Activated T-cell treated with anti-CD3 and anti-CD28 coated beads for 1 hour (primary cell): ENCODE measurements around the gene TRIM34.
"Not testable (repeated sequence)": the region's sequence is repeated elsewhere in the genome, so short reads cannot be mapped to it uniquely, and the experiment has no call there.

Experiments used
- DNase-seq: peaks from one replicate; pipeline ENCODE4 v3.0.0-alpha.2; 2020; ENCODE audit warnings: low read depth

The TRIM34 gene

DNA sequence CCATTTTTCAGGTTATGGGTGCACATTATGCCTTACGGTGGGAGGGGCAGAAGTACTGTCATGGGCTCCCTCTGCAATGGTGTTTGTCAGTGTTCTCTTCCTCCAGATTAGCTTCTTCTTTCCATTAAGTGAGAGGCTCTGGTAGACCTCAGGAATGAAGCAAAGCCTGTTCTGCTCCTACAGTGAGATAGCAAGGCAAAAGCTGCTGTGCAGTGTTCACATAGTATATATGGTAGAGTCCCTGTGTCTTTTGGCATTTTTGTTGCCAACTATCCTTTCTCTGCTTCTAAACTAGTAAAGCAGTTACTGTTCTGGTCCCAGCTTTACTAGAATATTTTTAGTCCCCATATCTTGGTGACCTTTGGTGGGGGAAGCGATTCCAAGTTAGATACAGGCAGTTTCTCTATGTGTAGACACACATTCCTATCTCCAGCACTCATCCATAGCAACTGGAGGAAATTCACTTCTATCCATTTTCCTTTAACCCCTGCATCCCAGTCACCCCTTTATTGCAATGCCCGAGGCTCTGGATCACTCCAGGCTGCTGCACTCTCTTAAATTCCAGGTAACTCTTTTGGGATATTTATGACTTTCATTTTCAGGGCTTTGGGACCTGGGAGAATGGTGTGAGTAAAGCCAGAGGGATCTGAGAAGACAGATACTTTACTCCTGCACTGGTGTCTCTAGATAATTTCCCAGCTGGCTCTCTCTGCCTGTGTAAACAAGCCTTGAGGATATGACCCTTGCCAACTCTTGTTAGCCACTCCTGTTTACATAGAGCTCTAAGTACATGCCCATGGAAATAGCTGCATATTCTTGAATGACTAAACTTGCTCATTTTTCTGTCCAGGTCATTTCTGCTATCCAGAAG lies 3.9 kb upstream of the TRIM34 start:
- DNase-seq: no peak

DNA sequence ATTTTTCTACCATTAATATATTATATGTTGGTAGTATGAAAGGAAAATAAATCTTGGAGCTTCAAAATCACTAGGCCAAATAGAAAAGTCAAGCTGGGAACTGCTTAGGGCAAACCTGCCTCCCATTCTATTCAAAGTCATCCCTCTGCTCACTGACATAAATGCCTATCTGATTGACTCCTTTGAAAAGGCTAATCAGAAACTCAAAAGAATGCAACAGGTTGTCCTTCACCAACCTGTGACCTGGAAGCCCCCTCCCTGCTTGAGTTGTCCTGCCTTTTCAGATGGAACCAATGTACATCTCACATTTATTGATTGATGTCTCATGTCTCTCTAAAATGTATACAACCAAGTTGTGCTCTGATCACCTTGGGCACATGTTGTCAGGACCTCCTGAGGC lies 3.2 kb upstream of the TRIM34 start:
- no peak for DNase-seq

DNA sequence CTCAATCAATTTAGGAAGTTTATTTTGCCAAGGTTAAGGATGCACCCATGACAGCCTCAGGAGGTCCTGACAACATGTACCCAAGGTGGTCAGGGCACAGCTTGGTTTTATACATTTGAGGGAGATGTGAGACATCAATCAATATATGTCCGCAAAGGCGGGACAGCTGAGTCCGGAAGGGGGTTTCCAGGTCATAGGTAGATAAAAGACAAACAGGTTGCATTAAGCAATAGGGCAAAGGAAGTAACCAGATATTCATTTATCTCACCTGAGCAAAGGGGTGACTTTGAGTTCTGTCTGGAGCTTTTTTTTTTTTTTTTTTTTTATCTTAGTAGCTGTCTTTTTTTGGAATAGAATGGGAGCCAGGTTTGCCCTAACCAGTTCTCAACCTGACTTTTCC lies 2.0 kb upstream of the TRIM34 start:
- DNase-seq: no peak

DNA sequence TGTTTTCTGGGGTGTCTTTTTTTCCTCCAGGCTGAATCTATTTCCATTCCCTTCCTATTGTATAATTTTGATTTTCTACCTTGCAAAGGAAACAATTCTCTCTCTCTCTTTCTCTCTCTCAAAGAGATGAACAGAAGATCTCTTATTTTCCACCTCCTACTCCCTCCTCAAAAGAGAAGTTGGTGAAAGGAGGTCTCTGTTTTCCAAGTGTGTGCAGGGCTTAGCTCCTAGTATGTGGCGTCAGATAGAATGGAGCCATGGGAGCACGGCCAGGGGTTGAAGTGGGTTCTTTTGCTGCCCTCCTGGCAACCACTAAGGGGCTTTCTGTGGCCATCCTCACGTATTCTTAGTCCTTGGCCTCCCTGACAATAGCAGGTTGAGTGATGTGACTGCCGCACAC lies 480 bp downstream of the TRIM34 start:
- no peak for DNase-seq

DNA sequence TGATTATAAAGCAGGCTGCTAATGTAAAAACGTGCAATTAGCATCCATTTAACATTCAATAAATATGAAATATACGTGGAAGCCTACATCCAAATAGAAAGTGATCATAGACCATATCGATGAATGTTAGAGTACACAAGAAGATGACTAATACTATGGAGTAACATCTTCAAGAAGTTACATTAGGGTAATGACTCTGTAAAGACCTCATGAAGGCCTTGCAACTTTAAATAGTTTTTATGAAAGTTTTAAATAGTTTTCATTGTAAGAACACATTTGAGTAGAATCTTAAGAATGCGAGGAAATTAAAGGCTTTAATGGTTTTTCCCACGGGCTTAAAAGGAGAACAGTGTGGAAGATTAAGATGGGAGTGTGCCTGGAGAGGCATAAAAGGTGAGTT lies 1.4 kb downstream of the TRIM34 start:
- no peak for DNase-seq

DNA sequence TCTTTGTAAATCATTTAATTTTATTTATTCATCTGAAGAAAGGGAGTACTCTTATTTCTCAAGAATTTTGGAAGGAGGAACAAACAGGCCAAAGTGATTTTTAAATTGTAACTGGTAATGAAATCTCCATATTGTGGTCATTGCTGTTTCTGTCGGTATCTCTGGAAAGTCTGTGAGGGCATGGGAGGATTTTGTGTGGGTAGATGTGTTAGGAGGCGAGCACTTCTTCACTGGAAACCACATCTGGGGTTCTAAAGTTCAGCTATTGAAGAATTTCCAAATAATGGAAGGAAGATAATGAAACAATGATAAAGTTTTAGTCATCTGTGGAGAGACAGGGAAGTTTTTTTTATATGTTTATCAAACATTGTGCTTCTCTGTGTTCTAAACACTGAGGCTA lies 6.6 kb downstream of the TRIM34 start:
- DNase-seq: no peak

DNA sequence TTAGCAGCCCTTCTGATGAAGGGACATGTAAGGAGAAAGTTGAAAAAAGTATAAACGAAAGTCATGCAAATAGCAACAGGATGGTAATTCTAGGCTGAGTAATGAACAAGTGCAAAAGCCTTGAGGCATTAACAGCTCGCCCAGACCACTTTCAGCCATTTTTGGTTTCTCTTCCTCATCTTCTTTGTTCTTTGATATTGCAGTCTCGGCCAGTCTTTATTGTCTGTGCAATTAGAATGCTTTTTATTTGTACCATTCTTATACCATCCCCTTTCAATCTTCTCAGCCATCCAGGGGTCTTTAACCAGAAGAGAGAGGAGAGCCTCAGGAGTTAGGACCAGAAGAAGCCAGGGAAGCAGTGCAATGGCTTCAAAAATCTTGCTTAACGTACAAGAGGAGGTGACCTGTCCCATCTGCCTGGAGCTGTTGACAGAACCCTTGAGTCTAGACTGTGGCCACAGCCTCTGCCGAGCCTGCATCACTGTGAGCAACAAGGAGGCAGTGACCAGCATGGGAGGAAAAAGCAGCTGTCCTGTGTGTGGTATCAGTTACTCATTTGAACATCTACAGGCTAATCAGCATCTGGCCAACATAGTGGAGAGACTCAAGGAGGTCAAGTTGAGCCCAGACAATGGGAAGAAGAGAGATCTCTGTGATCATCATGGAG lies 7.3 kb downstream of the TRIM34 start:
- no peak for DNase-seq

DNA sequence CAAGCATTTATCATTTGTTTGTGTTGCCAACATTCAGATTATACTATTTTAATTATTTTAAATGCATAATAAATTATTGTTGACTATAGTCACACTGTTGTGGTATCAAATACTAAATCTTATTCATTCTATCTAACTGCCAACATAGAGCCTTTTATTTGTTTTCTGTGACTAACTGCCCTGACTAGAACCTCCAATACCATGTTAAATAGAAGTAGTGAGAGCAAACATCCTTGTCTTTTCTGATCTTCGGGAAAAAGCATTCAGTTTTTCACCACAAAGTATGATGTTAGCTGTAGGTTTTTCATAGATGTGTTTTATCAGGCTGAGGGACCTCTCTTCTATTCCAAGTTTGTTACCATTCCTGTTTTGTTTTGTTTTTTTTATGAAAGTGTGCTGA lies 15.2 kb downstream of the TRIM34 start:
- no peak for DNase-seq

DNA sequence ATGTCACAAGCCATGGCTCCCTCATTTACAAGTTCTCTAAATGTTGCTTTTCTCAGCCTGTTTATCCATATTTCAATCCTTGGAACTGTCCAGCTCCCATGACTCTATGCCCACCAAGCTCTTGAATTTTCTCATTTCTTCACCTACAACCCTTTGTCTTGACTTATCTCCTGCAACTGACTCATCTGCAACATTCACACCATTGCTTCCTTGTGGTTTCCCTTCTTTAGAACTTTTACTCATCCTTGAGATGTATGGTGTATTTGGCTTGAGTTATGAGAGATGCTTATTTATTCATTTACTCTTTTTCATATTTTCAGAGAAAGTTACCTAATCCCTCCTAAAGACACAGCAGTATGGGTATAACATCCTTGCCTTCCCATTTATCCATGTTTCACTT lies 18.8 kb downstream of the TRIM34 start:
- no peak for DNase-seq

DNA sequence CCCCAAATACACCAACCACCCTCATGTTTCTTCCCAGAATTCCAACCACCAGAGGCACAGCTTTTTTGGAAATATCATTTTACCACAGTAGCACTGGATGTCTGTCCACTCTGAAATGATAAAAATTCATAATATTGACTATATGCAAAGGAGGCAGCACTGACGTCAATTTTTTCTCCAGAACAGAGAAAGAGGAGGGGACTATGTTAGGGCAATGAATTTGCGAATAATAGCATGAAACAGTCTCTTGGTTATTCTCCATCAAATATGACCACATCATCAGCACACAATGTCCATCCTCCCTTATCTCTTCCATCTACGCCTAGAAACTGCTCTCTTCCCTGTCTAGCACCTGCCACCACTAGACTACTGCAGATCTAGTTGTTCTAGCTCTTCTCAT lies 21.3 kb downstream of the TRIM34 start:
- no peak for DNase-seq

DNA sequence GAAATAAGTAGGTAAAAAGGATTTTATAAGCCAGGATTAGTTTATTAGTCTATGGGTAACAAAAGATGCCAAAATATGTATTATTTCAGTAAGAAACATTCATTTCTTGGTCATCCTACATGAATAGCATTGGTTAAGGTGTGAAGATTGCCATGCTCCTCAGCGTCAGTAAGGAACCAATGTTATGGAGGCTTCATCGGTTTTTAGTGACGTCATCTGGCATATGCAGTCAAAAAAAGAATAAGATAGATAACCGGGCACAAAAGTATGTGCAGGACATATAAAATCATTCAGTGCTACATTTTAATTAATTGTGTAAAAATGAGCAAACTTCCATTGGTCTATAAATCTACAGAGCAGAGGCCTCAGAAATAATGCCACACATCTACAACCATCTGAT lies 30.7 kb downstream of the TRIM34 start:
- no peak for DNase-seq

DNA sequence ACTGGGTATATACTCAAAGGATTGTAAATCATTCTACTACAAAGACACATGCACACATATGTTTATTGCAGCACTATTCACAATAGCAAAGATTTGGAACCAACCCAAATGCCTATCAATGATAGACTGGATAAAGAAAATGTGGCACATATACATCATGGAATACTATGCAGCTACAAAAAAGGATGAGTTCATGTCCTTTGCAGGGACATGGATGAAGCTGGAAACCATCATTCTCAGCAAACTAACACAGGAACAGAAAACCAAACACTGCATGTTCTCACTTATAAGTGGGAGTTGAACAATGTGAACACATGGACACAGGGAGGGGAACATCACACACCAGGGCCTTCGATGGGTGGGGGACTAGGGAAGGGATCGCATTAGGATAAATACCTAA lies 32.2 kb downstream of the TRIM34 start:
- not testable (repeated sequence) for DNase-seq

DNA sequence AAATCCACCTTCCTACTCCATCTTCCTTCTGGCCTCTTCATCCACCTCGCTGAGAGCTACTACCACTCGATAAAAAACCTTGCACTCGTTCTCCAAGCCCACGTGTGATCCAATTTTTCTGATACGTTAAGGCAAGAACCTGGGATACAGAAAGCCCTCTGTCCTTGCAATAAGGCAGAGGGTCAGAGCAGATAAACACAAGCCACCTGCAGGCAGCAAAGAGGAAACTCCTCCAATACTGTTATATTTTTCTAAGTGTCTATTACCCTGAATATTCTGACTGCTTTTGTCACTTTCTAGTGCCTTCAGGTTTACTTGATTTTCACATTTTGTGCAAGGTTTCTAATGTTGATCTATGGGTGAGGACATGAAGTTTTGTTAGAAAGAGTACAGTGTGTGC lies 33.5 kb downstream of the TRIM34 start:
- DNase-seq: no peak

DNA sequence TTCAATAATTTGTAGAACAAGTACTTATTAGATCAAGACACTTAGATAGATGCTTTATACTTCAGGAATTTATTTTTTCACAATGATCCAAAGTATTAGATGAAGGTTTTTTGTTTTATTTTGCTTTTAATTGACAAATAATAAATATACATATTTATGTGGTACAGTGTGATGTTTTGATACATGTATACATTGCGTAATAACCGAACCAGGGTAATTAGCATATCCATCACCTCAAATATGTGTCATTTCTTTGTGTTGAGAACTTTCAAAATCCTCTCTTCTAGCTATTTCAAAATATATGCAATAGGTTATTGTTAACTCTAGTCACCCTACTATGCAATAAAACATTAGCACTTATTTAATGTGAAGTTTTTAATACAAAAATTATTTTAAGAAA lies 38.7 kb downstream of the TRIM34 start:
- DNase-seq: no peak

DNA sequence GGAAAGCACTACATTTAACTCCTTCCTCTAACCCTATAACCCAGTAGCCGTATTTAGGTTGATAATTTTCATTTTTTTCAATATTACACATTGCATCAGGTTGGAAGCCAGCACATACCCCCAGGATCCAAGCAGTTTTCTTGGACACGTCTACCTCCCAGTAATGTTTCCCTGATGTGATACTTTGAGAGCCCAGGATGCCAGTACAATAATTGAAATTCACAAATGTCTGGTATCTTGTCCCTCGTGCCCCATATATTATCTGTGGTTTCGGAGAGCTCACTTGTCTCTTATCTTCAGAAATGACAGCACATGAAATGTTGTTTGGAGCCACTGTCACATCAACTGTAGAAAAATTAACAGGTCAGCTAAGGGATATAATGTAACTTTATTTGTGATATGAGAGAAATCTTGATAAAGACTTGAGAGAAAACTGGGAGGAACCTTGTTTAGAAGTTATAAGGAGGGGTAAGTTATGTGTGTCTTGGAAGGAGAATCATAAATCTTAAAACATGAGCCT lies 40.3 kb downstream of the TRIM34 start:
- no peak for DNase-seq

DNA sequence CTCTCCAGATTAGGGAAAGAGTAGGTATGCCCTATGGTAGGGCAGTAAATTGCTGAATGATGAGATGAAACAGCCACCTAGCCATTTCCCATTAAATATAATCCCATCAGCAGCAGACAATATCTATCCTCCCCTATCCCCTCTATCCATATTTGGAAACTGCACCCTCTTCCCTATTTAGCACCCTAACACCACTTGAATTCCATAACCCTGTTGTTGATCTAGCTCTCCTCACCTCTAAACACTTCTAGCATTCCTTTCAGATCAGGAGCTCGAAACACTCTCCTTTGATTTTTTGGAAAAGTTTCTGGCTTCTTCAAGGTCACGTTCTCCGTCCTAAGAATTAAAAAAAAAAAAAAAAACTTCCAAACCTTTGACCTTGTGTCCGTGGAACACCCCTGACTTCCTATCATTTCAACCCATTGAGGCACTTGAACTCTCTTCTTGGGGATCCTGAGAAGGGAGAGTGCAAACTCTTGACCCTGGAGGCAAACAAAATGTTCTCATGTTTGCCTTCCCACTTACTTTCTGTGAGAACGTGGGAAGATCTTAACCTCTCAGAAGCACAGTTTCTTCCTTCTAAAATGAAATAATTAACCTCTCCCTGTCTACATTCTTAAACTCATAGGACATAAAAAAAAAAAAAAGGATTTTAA lies 41.1 kb downstream of the TRIM34 start:
- no peak for DNase-seq

DNA sequence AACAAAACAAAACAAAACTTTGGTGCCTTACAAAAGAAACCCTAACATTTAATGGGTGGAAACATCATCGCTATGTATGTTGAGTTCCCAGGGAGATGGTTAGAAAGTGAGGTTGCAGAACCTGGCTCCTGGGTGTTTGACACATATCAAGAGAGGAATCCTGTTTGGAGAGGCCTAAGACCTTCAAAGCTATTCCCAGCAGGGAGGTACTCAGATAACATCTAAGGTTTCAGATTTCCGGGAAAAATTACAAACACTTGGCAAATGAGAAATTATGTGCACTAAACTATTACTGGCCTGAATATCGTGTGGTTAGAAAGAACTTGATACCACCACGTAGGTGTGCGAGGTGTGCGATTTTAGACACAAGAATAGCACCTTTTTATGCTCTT lies 41.6 kb downstream of the TRIM34 start:
- DNase-seq: no peak

DNA sequence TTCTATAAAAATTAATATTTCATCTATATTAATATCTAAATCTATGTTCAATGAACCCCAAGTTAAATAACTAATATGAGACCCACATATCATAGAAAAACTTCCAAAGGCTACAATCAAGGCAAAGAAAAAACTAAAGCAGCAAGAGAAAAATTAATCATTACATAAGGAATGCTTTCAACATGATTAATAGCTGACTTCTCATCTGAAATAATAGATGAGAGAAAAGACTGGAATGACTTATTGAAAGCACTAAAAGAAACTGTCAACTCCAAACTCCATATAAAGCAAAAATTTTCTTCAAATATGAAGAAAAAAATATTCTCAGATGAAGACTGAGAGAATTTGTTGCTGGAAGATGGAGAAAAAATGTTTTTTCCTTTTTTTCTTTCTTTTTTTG lies 47.0 kb downstream of the TRIM34 start:
- DNase-seq: no peak

DNA sequence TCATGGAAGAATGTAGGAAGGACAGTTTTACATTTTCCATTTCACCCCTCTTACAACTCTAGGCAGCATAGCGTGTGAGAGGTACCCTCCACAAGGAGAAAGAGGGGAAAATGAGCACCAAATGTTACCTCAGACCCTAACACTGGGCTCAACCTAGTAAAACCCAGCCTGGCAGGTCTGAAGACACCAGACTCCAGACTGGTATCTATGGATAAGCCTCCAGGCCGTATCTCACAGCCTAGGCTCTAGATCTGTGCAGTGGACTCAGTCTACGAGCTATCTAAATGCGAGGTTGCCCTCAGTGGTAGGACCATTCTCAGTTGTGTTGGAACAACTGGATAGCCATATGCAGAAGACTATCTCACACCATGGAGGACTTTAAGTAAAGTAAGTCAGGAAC lies 49.6 kb downstream of the TRIM34 start:
- no peak for DNase-seq

DNA sequence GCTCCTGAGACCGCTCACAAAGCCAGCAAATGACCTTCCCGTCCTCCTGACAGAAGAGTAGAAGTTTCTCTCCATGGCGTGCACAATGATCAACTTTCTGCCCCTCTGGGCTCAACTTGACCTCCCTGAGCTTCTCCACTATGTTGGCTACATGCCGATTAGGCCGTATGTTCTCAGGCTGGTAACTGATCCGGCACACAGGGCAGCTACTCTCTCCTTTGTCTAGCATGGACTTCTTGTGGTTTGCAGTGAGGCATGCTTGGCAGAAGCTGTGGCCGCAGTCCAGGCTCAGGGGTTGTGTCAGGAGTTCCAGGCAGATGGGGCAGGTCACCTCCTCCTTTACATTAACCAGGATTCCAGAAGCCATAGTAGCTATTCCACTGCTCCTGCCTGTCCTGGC lies 55.0 kb downstream of the TRIM34 start:
- no peak for DNase-seq

DNA sequence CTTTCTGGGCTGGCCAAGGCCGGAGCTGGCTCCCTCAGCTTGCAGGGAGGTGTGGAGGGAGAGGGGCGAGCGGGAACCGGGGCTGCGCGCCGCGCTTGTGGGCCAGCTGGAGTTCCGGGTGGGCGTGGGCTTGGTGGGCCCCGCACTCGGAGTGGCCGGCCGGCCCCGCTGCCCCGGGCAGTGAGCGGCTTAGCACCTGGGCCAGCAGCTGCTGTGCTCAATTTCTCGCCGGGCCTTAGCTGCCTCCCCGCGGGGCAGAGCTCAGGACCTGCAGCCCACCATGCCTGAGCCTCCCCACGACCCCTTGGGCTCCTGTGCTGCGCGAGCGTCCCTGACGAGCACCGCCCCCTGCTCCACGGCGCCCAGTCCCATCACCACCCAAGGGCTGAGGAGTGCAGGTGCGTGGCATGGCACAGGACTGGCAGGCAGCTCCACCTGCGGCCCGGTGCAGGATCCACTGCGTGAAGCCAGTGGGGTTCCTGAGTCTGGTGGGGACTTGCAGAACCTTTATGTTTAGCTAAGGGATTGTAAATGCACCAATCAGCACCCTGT lies 58.2 kb downstream of the TRIM34 start:
- DNase-seq: not testable (repeated sequence)

DNA sequence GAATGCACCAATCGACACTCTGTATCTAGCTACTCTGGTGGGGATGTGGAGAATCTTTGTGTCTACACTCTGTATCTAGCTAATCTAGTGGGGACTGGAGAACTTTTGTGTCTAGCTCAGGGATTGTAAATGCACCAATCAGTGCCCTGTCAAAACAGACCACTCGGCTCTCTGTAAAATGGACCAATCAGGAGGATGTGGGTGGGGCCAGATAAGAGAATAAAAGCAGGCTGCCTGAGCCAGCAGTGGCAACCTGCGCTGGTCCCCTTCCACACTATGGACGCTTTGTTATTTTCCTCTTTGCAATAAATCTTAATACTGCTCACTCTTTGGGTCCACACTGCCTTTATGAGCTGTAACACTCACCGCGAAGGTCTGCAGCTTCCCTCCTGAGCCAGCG lies 58.8 kb downstream of the TRIM34 start:
- not testable (repeated sequence) for DNase-seq
